RKO (cell line): Measurements from ENCODE around the gene SMCHD1.

ENCODE experiments used
- DNase-seq: peaks from one replicate; pipeline ENCODE4 v3.0.0-alpha.2; 2016; ENCODE audit warnings: low spot score

The SMCHD1 gene

GRCh38 chr18:2655178-2655953, at the start of gene SMCHD1:
Gene SMCHD1 (plus strand): TSS chr18:2655726. CDS start chr18:2656076, 350 bp downstream.
- DNase-seq, result peak; percentile 85

GRCh38 chr18:2606335-2606734, 49.2 kb upstream of the SMCHD1 start:
- DNase-seq, result no peak

- no peak for DNase-seq
Observed at GRCh38 chr18:2609604-2610003, 45.9 kb upstream of the SMCHD1 start.

- DNase-seq, result no peak
Observed at GRCh38 chr18:2610549-2610948, 45.0 kb upstream of the SMCHD1 start.

GRCh38 chr18:2612996-2613395, 42.5 kb upstream of the SMCHD1 start:
- DNase-seq, result no peak

- DNase-seq, result no peak
Observed at GRCh38 chr18:2617401-2617998, 38.0 kb upstream of the SMCHD1 start.

- no peak for DNase-seq
Observed at GRCh38 chr18:2618009-2618408, 37.5 kb upstream of the SMCHD1 start.

GRCh38 chr18:2625217-2625616, 30.3 kb upstream of the SMCHD1 start:
- no peak for DNase-seq

GRCh38 chr18:2627821-2628276, 27.7 kb upstream of the SMCHD1 start:
- DNase-seq, result peak; percentile 78

- no peak for DNase-seq
Observed at GRCh38 chr18:2629003-2629402, 26.5 kb upstream of the SMCHD1 start.

- DNase-seq, result no peak
Observed at GRCh38 chr18:2635586-2635985, 19.9 kb upstream of the SMCHD1 start.

GRCh38 chr18:2636126-2636631, 19.3 kb upstream of the SMCHD1 start:
- DNase-seq, result no peak

GRCh38 chr18:2641638-2642037, 13.9 kb upstream of the SMCHD1 start:
- DNase-seq, result no peak

- DNase-seq, result no peak
Observed at GRCh38 chr18:2642771-2643170, 12.8 kb upstream of the SMCHD1 start.

- DNase-seq, result no peak
Observed at GRCh38 chr18:2644535-2644934, 11.0 kb upstream of the SMCHD1 start.

- DNase-seq, result no peak
Observed at GRCh38 chr18:2651981-2652380, 3.5 kb upstream of the SMCHD1 start.

- no peak for DNase-seq
Observed at GRCh38 chr18:2653467-2653866, 2.1 kb upstream of the SMCHD1 start.

GRCh38 chr18:2654169-2654927, 1.2 kb upstream of the SMCHD1 start:
- DNase-seq, result no peak

- DNase-seq, result peak; percentile 30
Observed at GRCh38 chr18:2654928-2655177, 673 bp upstream of the SMCHD1 start.

GRCh38 chr18:2655954-2656236, 369 bp downstream of the SMCHD1 start:
- no peak for DNase-seq

GRCh38 chr18:2656237-2656980, 883 bp downstream of the SMCHD1 start:
- DNase-seq, result no peak

- DNase-seq, result peak; percentile 39
Observed at GRCh38 chr18:2656981-2657512, 1.5 kb downstream of the SMCHD1 start.
